ENCODE results near the gene PDE6B. TPM values are rescaled to one million over a fixed set of nuclear protein-coding genes. Genes with fewer than 3 reads are reported as not detected.

The PDE6B gene
- total and polyA plus RNA-seq, 10 donors: 4.4 to 19.8 (median 11.8) TPM

DNA sequence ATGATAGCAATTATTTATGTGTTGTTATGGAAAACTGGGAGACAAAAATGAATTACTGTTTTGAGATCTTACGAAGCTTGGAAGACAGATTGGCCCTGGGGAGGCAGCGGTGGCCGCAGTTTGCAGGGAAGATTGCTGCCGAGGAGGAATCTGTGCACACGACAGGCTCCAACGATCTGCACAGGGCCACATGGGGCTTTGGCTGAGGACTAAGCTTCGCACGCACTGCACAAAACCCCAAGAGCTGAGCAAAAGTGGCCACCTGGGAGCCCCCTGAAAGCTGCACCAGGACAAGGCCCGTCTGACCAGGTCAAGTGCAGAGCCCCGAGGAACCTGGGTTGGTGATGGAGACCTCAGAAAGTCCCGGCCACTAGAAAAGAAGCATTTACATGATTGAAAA is 5.2 kb upstream of the PDE6B start:
- peak; percentile 42 for DNase-seq
- intact Hi-C loops (cut with DNase I; ENCODE audit: low total_unique reads): no loop called here
- Histone ChIP-seq H3K4me3 (no peak overlapping the region), H3K4me1 (no peaks in the 10 kb centered on the region), H3K27ac (no peak overlapping the region), H3K36me3 (no peaks in the 10 kb centered on the region), H3K27me3 (replicated peaks in 1 of 7) (peaks cover 0 to 37% (median 0%) of the 10 kb centered on the region in 7 donors), H3K9me3 (no peaks in the 10 kb centered on the region)
- TF ChIP-seq POLR2A (IDR thresholded peaks at IDR 0.05): no peak
- TF ChIP-seq POLR2AphosphoS5 (IDR thresholded peaks at IDR 0.05): no peak
- no peak for TF ChIP-seq CTCF (IDR thresholded peaks at IDR 0.05 in 8 of 11, conservative IDR thresholded peaks at IDR 0.05 in 3 of 11)
- 79 to 92% (median 89%) methylated on average over 11 of the region's 11 CpGs for WGBS, 5 donors

GRCh38 chr4:620851-621261 is 4.5 kb upstream of the PDE6B start:
- TF ChIP-seq POLR2AphosphoS5 (IDR thresholded peaks at IDR 0.05) (no peak), POLR2A (IDR thresholded peaks at IDR 0.05) (no peak), CTCF (IDR thresholded peaks at IDR 0.05 in 8 of 11, conservative IDR thresholded peaks at IDR 0.05 in 3 of 11) (no peak)
- peak; percentile 44 for DNase-seq
- peaks cover 0 to 43% (median 0%) of the 10 kb centered on the region in 7 donors for H3K27me3 ChIP-seq (replicated peaks in 1 of 7)
- 88 to 94% (median 92%) methylated on average over 18 to 19 of the region's 19 CpGs for WGBS, 5 donors
- H3K4me1 ChIP-seq: no peaks in the 10 kb centered on the region
- H3K36me3 ChIP-seq: no peaks in the 10 kb centered on the region
- H3K9me3 ChIP-seq: no peaks in the 10 kb centered on the region
- H3K27ac ChIP-seq: no peak overlapping the region
- no peak overlapping the region for H3K4me3 ChIP-seq
- intact Hi-C loops (cut with DNase I; ENCODE audit: low total_unique reads): no loop called here

- peak; percentile 63 for DNase-seq
- Histone ChIP-seq H3K9me3 (no peaks in the 10 kb centered on the region), H3K36me3 (no peaks in the 10 kb centered on the region), H3K27me3 (replicated peaks in 1 of 7) (peaks cover 0 to 50% (median 0%) of the 10 kb centered on the region in 7 donors), H3K4me1 (no peaks in the 10 kb centered on the region), H3K4me3 (no peak overlapping the region), H3K27ac (no peak overlapping the region)
- TF ChIP-seq CTCF (IDR thresholded peaks at IDR 0.05 in 8 of 11, conservative IDR thresholded peaks at IDR 0.05 in 3 of 11): no peak
- TF ChIP-seq POLR2A (IDR thresholded peaks at IDR 0.05): no peak
- TF ChIP-seq POLR2AphosphoS5 (IDR thresholded peaks at IDR 0.05): no peak
- intact Hi-C loops (cut with DNase I; ENCODE audit: low total_unique reads): no loop called here
- WGBS, 5 donors: 82 to 88% (median 85%) methylated on average over 21 to 22 of the region's 22 CpGs
These were observed 3.9 kb upstream of the PDE6B start for GRCh38 chr4:621296-622070.
